ENCODE data around the gene CCDC187. TPM values are rescaled to one million over a fixed set of nuclear protein-coding genes. Genes with fewer than 3 reads are reported as not detected.

Gene CCDC187
- polyA plus RNA-seq, 1 donor (not counting 4 experiments of a cell fraction or from before 2014, with no cell fraction given), result 0.03 TPM

DNA sequence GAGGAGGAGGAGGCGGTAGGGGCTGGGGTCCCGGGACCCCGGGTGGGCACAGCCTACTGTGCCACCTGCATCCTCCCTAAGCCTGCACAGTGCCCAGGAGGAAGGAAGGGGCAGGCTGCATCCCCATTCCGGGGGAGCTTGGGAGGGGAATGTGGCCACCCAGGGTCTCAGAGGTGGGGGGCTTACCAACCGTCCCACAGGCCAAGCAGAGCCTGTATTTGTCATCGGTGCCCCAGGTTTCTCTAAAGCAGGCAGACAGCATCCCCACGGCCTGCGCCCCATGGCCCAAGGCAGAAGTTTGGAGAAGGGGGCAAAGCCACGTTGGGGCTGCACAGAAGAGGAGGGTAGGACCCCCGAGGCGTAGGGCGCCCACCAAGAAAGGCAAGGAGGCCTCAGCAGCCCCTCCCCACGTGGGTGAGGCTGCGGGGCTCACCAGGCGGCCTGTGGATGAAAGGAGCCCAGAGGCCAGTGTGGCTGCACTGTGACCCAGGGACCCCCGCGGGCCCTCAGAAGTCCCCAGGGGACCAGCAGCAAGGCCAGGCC, 22.9 kb upstream of the CCDC187 start:
- no peaks in the 10 kb centered on the region for H3K79me2 ChIP-seq (ENCODE audit: control insufficient read depth, insufficient read depth, low read length)
- H3K4me1 ChIP-seq (ENCODE audit: control insufficient read depth, extremely low read depth, insufficient read depth, low read length), result peaks cover 20% of the 10 kb centered on the region
- dilution Hi-C loops (cut with MboI; ENCODE audit: extremely low pct_ligation_motif_present, low sequenced_read_pairs), result no loop called here
- H3K9ac ChIP-seq (ENCODE audit: control insufficient read depth, extremely low read depth, insufficient read depth, low read length), result no peak overlapping the region
- H3K27me3 ChIP-seq (ENCODE audit: control insufficient read depth, extremely low read depth, insufficient read depth, low read length), result peaks cover 22% of the 10 kb centered on the region
- no peak overlapping the region for H3K4me2 ChIP-seq (ENCODE audit: control insufficient read depth, extremely low read depth, insufficient read depth, low read depth, low read length)
- no peaks in the 10 kb centered on the region for H3K9me1 ChIP-seq (ENCODE audit: control insufficient read depth, extremely low read depth, insufficient read depth, low read length)
- no peak for DNase-seq (ENCODE audit: low read depth, low spot score)
- H4K20me1 ChIP-seq (ENCODE audit: control insufficient read depth, extremely low read depth, insufficient read depth, low read length), result no peaks in the 10 kb centered on the region
- no peaks in the 10 kb centered on the region for H3K36me3 ChIP-seq (ENCODE audit: control insufficient read depth in 2 of 2, extremely low read depth in 1 of 2, insufficient read depth in 2 of 2, low read length in 2 of 2)
- no peak for FAIRE-seq
- TF ChIP-seq, protein P1, sequence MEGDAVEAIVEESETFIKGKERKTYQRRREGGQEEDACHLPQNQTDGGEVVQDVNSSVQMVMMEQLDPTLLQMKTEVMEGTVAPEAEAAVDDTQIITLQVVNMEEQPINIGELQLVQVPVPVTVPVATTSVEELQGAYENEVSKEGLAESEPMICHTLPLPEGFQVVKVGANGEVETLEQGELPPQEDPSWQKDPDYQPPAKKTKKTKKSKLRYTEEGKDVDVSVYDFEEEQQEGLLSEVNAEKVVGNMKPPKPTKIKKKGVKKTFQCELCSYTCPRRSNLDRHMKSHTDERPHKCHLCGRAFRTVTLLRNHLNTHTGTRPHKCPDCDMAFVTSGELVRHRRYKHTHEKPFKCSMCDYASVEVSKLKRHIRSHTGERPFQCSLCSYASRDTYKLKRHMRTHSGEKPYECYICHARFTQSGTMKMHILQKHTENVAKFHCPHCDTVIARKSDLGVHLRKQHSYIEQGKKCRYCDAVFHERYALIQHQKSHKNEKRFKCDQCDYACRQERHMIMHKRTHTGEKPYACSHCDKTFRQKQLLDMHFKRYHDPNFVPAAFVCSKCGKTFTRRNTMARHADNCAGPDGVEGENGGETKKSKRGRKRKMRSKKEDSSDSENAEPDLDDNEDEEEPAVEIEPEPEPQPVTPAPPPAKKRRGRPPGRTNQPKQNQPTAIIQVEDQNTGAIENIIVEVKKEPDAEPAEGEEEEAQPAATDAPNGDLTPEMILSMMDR (optimal IDR thresholded peaks at IDR 0.05 in 1 of 3, IDR thresholded peaks at IDR 0.05 in 1 of 3, conservative IDR thresholded peaks at IDR 0.05 in 1 of 3; ENCODE audit: extremely low read depth in 1 of 3, insufficient read depth in 2 of 3, low read length in 3 of 3), result no peak
- no peak for TF ChIP-seq EZH2 (IDR thresholded peaks at IDR 0.05; ENCODE audit: low read length)
- no peaks in the 10 kb centered on the region for H3K9me3 ChIP-seq (ENCODE audit: control insufficient read depth, low read depth, low read length)
- no peak overlapping the region for H3K4me3 ChIP-seq (ENCODE audit: control insufficient read depth in 2 of 3, extremely low read depth in 1 of 3, insufficient read depth in 2 of 3, low read depth in 1 of 3, low read length in 3 of 3)
- no peak overlapping the region for H3K27ac ChIP-seq (ENCODE audit: control insufficient read depth, insufficient read depth, low read length)
- H2AFZ ChIP-seq (ENCODE audit: control insufficient read depth, low read length), result no peak overlapping the region

DNA sequence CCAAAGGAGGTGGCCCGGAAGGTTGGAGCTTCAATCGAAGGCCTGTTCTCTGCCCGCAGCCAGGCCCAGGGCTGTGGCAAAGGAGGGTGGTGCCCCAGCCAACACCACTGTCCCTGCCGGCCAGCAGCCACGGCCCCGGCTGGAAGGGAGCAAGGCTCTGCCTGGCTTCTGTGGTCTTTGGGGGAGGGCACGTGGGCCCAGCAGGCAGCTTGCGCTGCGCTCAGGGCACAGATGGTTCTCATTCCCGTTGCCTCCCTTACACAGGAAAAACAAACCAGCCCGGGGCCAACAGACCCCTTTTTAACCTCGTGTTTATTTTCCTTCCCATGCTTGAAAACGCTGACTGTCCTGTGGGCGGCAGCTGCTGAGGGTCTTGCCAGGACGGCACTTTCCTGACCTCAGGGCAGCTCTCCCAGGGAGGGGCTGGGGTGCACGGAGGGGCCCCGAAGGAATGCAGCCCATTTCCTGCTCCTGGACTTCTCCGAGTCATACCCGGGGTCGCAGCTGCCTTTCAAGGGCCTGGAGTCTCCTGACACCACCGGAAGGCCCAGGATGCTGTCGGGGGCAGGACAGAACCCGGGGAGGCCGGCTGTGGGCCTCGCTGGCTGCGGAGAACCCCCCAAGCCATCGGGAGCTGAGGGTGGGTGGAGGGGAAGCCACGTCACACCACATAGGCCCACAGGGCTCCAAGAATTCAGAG, 22.3 kb upstream of the CCDC187 start:
- no peak overlapping the region for H3K27ac ChIP-seq (ENCODE audit: control insufficient read depth, insufficient read depth, low read length)
- no peak overlapping the region for H3K4me2 ChIP-seq (ENCODE audit: control insufficient read depth, extremely low read depth, insufficient read depth, low read depth, low read length)

More for the DNA sequence above, 22.3 kb upstream of the CCDC187 start:
- Histone ChIP-seq H3K27me3 (ENCODE audit: control insufficient read depth, extremely low read depth, insufficient read depth, low read length) (peaks cover 26% of the 10 kb centered on the region), H3K9ac (ENCODE audit: control insufficient read depth, extremely low read depth, insufficient read depth, low read length) (no peak overlapping the region), H3K36me3 (ENCODE audit: control insufficient read depth in 2 of 2, extremely low read depth in 1 of 2, insufficient read depth in 2 of 2, low read length in 2 of 2) (no peaks in the 10 kb centered on the region), H3K4me3 (ENCODE audit: control insufficient read depth in 2 of 3, extremely low read depth in 1 of 3, insufficient read depth in 2 of 3, low read depth in 1 of 3, low read length in 3 of 3) (no peak overlapping the region), H3K79me2 (ENCODE audit: control insufficient read depth, insufficient read depth, low read length) (no peaks in the 10 kb centered on the region), H4K20me1 (ENCODE audit: control insufficient read depth, extremely low read depth, insufficient read depth, low read length) (no peaks in the 10 kb centered on the region), H3K4me1 (ENCODE audit: control insufficient read depth, extremely low read depth, insufficient read depth, low read length) (peaks cover 20% of the 10 kb centered on the region), H3K9me1 (ENCODE audit: control insufficient read depth, extremely low read depth, insufficient read depth, low read length) (no peaks in the 10 kb centered on the region), H3K9me3 (ENCODE audit: control insufficient read depth, low read depth, low read length) (peaks cover 2% of the 10 kb centered on the region), H2AFZ (ENCODE audit: control insufficient read depth, low read length) (no peak overlapping the region)
- no peak for TF ChIP-seq EZH2 (IDR thresholded peaks at IDR 0.05; ENCODE audit: low read length)
- dilution Hi-C loops (cut with MboI; ENCODE audit: extremely low pct_ligation_motif_present, low sequenced_read_pairs), result no loop called here
- DNase-seq (ENCODE audit: low read depth, low spot score), result no peak
- no peak for FAIRE-seq
